ENCODE measurements around the gene WBP11.

WBP11 gene

GRCh38 chr12:14803011-14803829, at the start of gene WBP11, which contains the start of gene C12orf60:
WBP11 (minus strand) TSS chr12:14803478; CDS start chr12:14801383, 2,095 bp downstream.
C12orf60 (plus strand) TSS chr12:14803670; CDS start chr12:14822936, 19,266 bp downstream.
- peak; percentile 98 for DNase-seq (ENCODE audit: low spot score)

- DNase-seq (ENCODE audit: low spot score), result peak; percentile 12
Measured at GRCh38 chr12:14852880-14853279, 49.6 kb upstream of the WBP11 start.

- no peak for DNase-seq (ENCODE audit: low spot score)
Measured at GRCh38 chr12:14850929-14851663, 47.8 kb upstream of the WBP11 start.

DNA sequence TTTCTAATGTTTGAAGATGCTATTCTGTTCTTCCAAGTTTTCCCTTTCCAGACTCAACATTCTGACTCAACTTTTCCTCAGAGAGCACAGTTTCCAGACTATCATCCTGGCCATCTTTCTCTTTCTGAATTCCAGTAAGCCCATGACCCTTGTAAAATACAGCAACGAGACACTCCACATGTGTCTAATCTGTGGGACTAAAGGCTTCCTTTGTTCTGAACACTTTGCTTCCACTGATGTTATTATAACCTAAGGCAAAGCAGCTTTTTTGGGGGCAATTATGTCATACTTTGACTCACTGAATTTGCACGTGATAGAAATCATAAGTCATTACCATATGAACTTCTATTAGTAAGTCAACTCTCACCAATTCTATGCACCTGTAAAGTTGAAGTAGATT, 46.4 kb upstream of the WBP11 start:
- no peak for DNase-seq (ENCODE audit: low spot score)

- DNase-seq (ENCODE audit: low spot score), result no peak
Measured at GRCh38 chr12:14846876-14847580, 43.8 kb upstream of the WBP11 start.

DNA sequence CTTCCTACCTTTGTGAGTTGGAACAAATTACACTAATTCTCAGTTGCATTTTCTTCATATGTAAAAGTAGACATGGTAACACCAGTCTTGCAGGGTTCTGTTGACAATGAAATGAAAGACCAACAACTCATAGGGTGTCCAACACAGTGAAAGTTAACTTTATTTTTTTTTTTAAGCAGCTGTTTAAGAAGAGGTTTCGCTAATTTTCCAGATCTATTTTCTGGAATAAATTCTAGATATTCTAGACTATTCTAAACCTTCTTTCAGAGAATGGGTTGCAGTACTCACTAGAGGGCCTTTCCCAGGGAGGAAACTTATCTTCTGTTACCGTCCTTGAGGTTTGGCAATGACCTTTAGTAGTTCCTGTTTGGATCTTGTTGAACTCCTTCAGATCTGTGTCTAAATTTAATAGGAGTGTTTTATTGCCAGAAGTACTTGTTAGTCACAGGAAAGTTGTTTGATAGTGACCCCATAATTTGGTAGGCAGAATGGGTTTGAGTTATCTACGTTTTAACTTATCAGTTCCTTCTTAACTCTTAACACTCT, 42.8 kb upstream of the WBP11 start:
- no peak for DNase-seq (ENCODE audit: low spot score)

- DNase-seq (ENCODE audit: low spot score), result peak; percentile 72
Measured at GRCh38 chr12:14845350-14845750, 42.1 kb upstream of the WBP11 start.

DNA sequence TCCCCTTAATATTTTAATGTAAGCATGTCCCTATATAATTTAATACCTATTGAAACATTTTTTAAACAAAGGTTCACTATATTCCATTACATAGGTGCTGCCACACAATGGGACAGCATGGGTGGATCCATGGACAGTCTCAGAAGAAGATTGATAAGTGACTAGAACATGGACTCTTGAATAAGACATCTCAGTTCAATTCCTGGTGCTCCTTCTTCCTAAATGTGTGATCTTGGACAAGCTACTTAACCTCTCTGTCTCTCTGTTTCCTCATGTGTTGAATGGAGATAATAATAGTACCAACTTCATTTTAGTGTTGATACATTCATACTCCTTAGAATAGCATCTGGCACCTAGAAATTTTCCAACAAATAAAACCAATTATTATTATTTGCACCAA, 41.1 kb upstream of the WBP11 start:
- DNase-seq (ENCODE audit: low spot score), result no peak

- DNase-seq (ENCODE audit: low spot score), result no peak
Measured at GRCh38 chr12:14843425-14843887, 40.2 kb upstream of the WBP11 start, which contains the start of gene ART4. ART4 (minus strand) TSS chr12:14843526; CDS start chr12:14843113, 413 bp downstream.

DNA sequence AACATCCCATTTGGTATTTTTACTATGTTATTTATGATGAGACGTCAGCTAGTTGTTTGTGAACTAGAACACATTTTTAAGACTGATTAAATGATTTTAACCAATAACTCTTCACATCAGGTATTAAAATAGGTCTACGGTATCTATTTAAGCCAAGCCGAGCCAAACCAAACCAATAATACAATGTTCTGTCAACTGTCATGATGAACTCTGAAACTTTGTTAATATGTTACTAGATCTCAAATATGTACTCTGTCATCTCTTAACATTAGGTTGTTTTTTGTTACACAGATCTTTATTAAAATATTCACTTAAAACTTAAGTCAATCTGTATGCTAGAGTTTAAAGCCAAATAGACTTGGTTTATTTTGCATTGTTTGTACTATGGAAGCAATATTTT, 39.0 kb upstream of the WBP11 start:
- DNase-seq (ENCODE audit: low spot score), result no peak

- peak; percentile 38 for DNase-seq (ENCODE audit: low spot score)
Measured at GRCh38 chr12:14841761-14842160, 38.5 kb upstream of the WBP11 start.

DNA sequence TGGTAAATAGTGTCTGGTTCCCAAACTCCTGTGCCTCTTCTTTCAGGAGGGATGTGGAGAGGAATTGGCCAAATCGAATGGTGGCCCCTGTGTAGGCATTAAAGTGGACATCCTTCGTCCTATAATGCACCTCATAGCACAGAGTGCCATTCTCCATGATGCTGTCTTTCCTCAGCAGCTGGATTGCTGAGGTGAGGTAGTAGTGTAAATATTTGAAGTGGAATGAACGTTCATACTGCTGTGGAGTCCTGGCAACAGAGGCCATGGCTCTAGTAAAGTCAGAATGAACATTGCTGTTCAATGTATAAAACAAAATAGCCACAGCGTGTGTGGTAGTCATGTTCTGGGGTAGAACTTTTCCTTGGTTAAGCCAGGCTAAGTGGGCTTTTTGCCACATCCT, 37.3 kb upstream of the WBP11 start:
- DNase-seq (ENCODE audit: low spot score), result no peak

- DNase-seq (ENCODE audit: low spot score), result no peak
Measured at GRCh38 chr12:14839262-14839661, 36.0 kb upstream of the WBP11 start.

GRCh38 chr12:14836336-14837210, 33.3 kb upstream of the WBP11 start:
- DNase-seq (ENCODE audit: low spot score), result no peak

GRCh38 chr12:14834509-14834908, 31.2 kb upstream of the WBP11 start:
- no peak for DNase-seq (ENCODE audit: low spot score)

DNA sequence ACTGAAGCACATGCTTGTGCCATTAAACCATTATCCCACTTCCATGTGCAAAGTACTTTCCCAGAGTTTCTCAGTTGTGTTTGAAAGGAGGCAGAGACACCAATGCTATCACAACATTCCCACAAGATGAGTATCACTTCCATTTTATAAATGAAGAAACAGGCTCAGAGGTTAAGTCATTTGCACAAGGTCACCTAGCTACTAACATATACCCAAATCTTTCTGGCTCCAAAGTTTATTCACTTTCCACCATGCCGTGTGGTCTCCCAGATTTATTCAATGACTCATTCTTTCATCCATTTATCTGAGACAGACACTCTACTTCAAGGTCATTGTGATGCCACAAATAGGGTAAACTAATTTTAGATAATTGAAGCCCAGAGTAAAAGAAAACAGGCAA, 30.7 kb upstream of the WBP11 start:
- no peak for DNase-seq (ENCODE audit: low spot score)

DNA sequence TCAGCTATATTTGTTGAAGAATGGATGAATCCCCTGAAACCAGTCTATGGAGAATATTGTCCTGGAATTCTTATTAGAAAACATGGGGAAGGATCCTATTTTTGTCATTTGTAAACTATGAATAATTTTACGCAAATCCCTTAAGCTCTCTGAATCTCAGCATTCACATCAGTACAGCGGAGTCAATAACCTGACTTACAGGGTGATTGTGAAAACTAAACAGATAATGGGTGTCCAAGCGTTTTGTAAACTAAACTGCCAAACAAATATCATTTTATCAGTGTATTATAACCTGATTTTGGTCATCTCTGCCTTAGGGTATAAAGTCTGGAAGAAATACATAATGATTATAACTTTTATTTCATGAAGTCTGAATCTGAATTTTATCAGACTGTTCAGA, 30.1 kb upstream of the WBP11 start:
- no peak for DNase-seq (ENCODE audit: low spot score)

DNA sequence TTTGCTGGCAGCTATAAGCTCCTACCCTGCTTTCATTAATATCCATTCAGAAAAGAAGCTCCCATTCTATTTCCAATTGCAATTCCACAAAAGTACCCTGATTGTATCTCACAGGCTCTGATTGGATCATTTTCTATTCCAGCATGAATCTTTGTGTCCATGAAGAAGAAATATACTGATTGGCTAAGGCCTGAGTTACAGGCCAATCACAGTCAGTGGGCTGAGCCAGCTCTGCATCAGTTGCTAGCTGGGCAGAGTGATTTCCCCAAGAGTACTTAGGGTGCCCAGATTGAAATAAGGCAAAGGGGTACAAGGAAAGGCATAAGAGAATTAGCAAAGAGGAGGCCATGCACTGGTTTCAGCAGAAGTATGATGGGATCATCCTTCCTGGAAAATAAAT, 25.6 kb upstream of the WBP11 start:
- peak; percentile 51 for DNase-seq (ENCODE audit: low spot score)

- no peak for DNase-seq (ENCODE audit: low spot score)
Measured at GRCh38 chr12:14827043-14827442, 23.8 kb upstream of the WBP11 start.

- DNase-seq (ENCODE audit: low spot score), result no peak
Measured at GRCh38 chr12:14826491-14826890, 23.2 kb upstream of the WBP11 start.

- DNase-seq (ENCODE audit: low spot score), result no peak
Measured at GRCh38 chr12:14825256-14825655, 22.0 kb upstream of the WBP11 start.
